Cardiac muscle cell (in vitro differentiated cells and primary cell): Measurements from ENCODE around the gene ANKRD63. TPM values are rescaled to one million over a fixed set of nuclear protein-coding genes. Genes with fewer than 3 reads are reported as not detected.

Experiments
- DNase-seq, 2 donors: peaks; one replicate each; pipeline versions ENCODE4 v3.0.0 to v3.0.0-alpha.2; 2010 to 2017; ENCODE audit warnings: low read depth in 1 of 2, low spot score in 1 of 2
- H3K27ac ChIP-seq: fragments of 200-600 bp; sonication (generic); 2 replicates; pipeline ENCODE4 v1.5.1; 2016
- H3K27me3 ChIP-seq: fragments of 200-600 bp; sonication (generic); 2 replicates; pipeline ENCODE4 v1.6.0; 2016; ENCODE audit warnings: control low read depth
- H3K36me3 ChIP-seq: fragments of 200-600 bp; sonication (generic); 2 replicates; pipeline ENCODE4 v1.5.1; 2016; ENCODE audit warnings: control low read depth
- H3K4me1 ChIP-seq: fragments of 200-600 bp; sonication (generic); 2 replicates; pipeline ENCODE4 v1.8.1; 2017; ENCODE audit warnings: low read depth, mild to moderate bottlenecking, mixed run types
- H3K4me3 ChIP-seq: fragments of 200-600 bp; sonication (generic); 2 replicates; pipeline ENCODE4 v1.5.1; 2016; ENCODE audit warnings: mild to moderate bottlenecking
- H3K9me3 ChIP-seq: fragments of 200-600 bp; sonication (generic); 2 replicates; pipeline ENCODE4 v1.5.1; 2017; ENCODE audit warnings: low read depth, mild to moderate bottlenecking, control low read depth
- polyA plus RNA-seq: library from polyadenylated mRNA; unstranded; fragments of >200 nt; fragmentation: Nextera tagmentation; extraction: Ambion mirVana; gene quantifications from 2 replicates; pipeline ENCODE4 v1.2.1, GENCODE V29; 2016
- total RNA-seq: library from RNA; depleted of rRNA; stranded (reverse); fragments of >200 nt; gene quantifications from 2 replicates; pipeline ENCODE4 v1.2.3, GENCODE V29; 2016
- TF ChIP-seq, protein P1 (sequence below): IDR thresholded peaks from 2 replicates; pipeline ENCODE4 v1.5.1; 2012; ENCODE audit warnings: low read depth, mild to moderate bottlenecking, low read length

ANKRD63 gene
- total and polyA plus RNA-seq, 2 experiments from 2014 or later, result 13.7 to 104 TPM

GRCh38 chr15:40306908-40307307 is 24.0 kb upstream of the ANKRD63 start:
- H3K27ac ChIP-seq, result no peak overlapping the region
- peaks cover 6% of the 10 kb centered on the region for H3K27me3 ChIP-seq
- DNase-seq, result no peak
- H3K36me3 ChIP-seq, result no peaks in the 10 kb centered on the region
- no peak overlapping the region for H3K4me3 ChIP-seq
- no peaks in the 10 kb centered on the region for H3K9me3 ChIP-seq
- TF ChIP-seq, protein P1, sequence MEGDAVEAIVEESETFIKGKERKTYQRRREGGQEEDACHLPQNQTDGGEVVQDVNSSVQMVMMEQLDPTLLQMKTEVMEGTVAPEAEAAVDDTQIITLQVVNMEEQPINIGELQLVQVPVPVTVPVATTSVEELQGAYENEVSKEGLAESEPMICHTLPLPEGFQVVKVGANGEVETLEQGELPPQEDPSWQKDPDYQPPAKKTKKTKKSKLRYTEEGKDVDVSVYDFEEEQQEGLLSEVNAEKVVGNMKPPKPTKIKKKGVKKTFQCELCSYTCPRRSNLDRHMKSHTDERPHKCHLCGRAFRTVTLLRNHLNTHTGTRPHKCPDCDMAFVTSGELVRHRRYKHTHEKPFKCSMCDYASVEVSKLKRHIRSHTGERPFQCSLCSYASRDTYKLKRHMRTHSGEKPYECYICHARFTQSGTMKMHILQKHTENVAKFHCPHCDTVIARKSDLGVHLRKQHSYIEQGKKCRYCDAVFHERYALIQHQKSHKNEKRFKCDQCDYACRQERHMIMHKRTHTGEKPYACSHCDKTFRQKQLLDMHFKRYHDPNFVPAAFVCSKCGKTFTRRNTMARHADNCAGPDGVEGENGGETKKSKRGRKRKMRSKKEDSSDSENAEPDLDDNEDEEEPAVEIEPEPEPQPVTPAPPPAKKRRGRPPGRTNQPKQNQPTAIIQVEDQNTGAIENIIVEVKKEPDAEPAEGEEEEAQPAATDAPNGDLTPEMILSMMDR, result no peak
- H3K4me1 ChIP-seq, result peaks cover 43% of the 10 kb centered on the region

GRCh38 chr15:40306371-40306770 is 23.5 kb upstream of the ANKRD63 start:
- Histone ChIP-seq H3K4me1 (peaks cover 49% of the 10 kb centered on the region), H3K4me3 (no peak overlapping the region), H3K9me3 (no peaks in the 10 kb centered on the region), H3K27ac (no peak overlapping the region), H3K36me3 (no peaks in the 10 kb centered on the region), H3K27me3 (peaks cover under 1% of the 10 kb centered on the region)
- TF ChIP-seq, protein P1, result no peak
- no peak for DNase-seq

- H3K36me3 ChIP-seq, result no peaks in the 10 kb centered on the region
- H3K9me3 ChIP-seq, result no peaks in the 10 kb centered on the region
- no peak for DNase-seq
- H3K4me3 ChIP-seq, result no peak overlapping the region
- peaks cover 58% of the 10 kb centered on the region for H3K4me1 ChIP-seq
- no peaks in the 10 kb centered on the region for H3K27me3 ChIP-seq
- TF ChIP-seq, protein P1, result no peak
- H3K27ac ChIP-seq, result no peak overlapping the region
Observed at GRCh38 chr15:40305281-40305680, 22.4 kb upstream of the ANKRD63 start.

GRCh38 chr15:40303576-40303975 is 20.7 kb upstream of the ANKRD63 start:
- TF ChIP-seq, protein P1, result no peak
- Histone ChIP-seq H3K4me1 (peaks cover 44% of the 10 kb centered on the region), H3K27ac (no peak overlapping the region), H3K27me3 (no peaks in the 10 kb centered on the region), H3K4me3 (no peak overlapping the region), H3K36me3 (no peaks in the 10 kb centered on the region), H3K9me3 (no peaks in the 10 kb centered on the region)
- DNase-seq, result no peak

- Histone ChIP-seq H3K27me3 (no peaks in the 10 kb centered on the region), H3K27ac (peak overlapping the region; percentile 97), H3K4me1 (peaks cover 45% of the 10 kb centered on the region), H3K4me3 (no peak overlapping the region), H3K9me3 (no peaks in the 10 kb centered on the region), H3K36me3 (no peaks in the 10 kb centered on the region)
- TF ChIP-seq, protein P1, result no peak
- no peak for DNase-seq
Observed at GRCh38 chr15:40302981-40303380, 20.1 kb upstream of the ANKRD63 start.

GRCh38 chr15:40302288-40302886 is 19.5 kb upstream of the ANKRD63 start:
- H3K36me3 ChIP-seq, result no peaks in the 10 kb centered on the region
- no peak overlapping the region for H3K4me3 ChIP-seq
- TF ChIP-seq, protein P1, result no peak
- H3K27me3 ChIP-seq, result no peaks in the 10 kb centered on the region
- DNase-seq, result no peak
- peaks cover 42% of the 10 kb centered on the region for H3K4me1 ChIP-seq
- H3K27ac ChIP-seq, result peak overlapping the region; percentile 97
- no peaks in the 10 kb centered on the region for H3K9me3 ChIP-seq
